Sigmoid colon (tissue), 7 donors: ENCODE data around the gene ASB7. TPM values are rescaled to one million over a fixed set of nuclear protein-coding genes. Genes with fewer than 3 reads are reported as not detected.

Experiments
- DNase-seq: peaks from one replicate; pipeline ENCODE4 v3.0.0-alpha.2; 2019
- H3K27ac ChIP-seq, 4 donors: fragments of 200-600 bp; sonication (generic); one replicate each; pipeline ENCODE4 v1.5.1; 2016 to 2019; ENCODE audit warnings: mild to moderate bottlenecking in 1 of 4
- H3K27me3 ChIP-seq, 3 donors: fragments of 200-600 bp; sonication (generic); one replicate each; pipeline ENCODE4 v1.5.1; 2019; ENCODE audit warnings: mild to moderate bottlenecking in 1 of 3
- H3K36me3 ChIP-seq, 4 donors: fragments of 200-600 bp; sonication (generic); one replicate each; pipeline ENCODE4 v1.5.1; 2016 to 2019
- H3K4me1 ChIP-seq, 4 donors: fragments of 200-600 bp; sonication (generic); one replicate each; pipeline ENCODE4 v1.5.1; 2017 to 2019
- H3K4me3 ChIP-seq, 4 donors: fragments of 200-600 bp; sonication (generic); one replicate each; pipeline ENCODE4 v1.5.1; 2017 to 2019; ENCODE audit warnings: mild to moderate bottlenecking in 2 of 4, moderate library complexity in 1 of 4
- H3K9me3 ChIP-seq, 4 donors: fragments of 200-600 bp in 3 of 4; sonication (generic) in 3 of 4; one replicate each; pipeline versions ENCODE4 v1.5.1 to v1.6.1; 2013 to 2019
- CTCF ChIP-seq, 4 experiments: fragments of 450-650 bp in 3 of 4; fragments of 200-600 bp in 1 of 4; IDR thresholded peaks; one replicate each; pipeline ENCODE4 v1.5.1; 2016 to 2019; ENCODE audit warnings: antibody characterized with exemption in 4 of 4, mild to moderate bottlenecking in 3 of 4, moderate library complexity in 2 of 4
- EP300 ChIP-seq, 4 donors: sonication (generic); formaldehyde crosslinking; IDR thresholded peaks; one replicate each; pipeline ENCODE4 v1.6.1; 2017; ENCODE audit warnings: antibody characterized with exemption in 4 of 4
- POLR2A ChIP-seq, 2 donors: fragments of 450-650 bp; IDR thresholded peaks; one replicate each; pipeline ENCODE4 v1.6.1; 2016; ENCODE audit warnings: antibody characterized with exemption in 2 of 2, mild to moderate bottlenecking in 2 of 2, moderate library complexity in 2 of 2
- POLR2AphosphoS5 ChIP-seq, 4 donors: sonication (generic); formaldehyde crosslinking; IDR thresholded peaks; one replicate each; pipeline ENCODE4 v1.6.1; 2017; ENCODE audit warnings: antibody characterized with exemption in 4 of 4
- WGBS, 2 donors: extraction: QIAGEN DNeasy Blood & Tissue Kit; methylation state at CpG; one replicate each; pipeline ENCODE4 v1.1.7; 2013; 5-methylcytosine and 5-hydroxymethylcytosine counted together
- intact Hi-C: fragments of 100-400 bp; cut with DNase I; formaldehyde crosslinking; loops from one replicate; pipeline ENCODE4 v1.15.1; 2023
- polyA plus RNA-seq, 3 donors: library from polyadenylated mRNA; stranded (reverse); fragments of 200-250 nt; gene quantifications; one replicate each; pipeline ENCODE4 v1.2.3, GENCODE V29; 2013
- total RNA-seq, 4 donors: library from RNA; depleted of rRNA; stranded (reverse); fragments of >200 nt; gene quantifications; one replicate each; pipeline ENCODE4 v1.1.0, GENCODE V29; 2016
- donor health status: healthy with polysubstance abuse.
- donor health status: Bipolar disorder and iron deficiency.
- donor health status: healthy.

The ASB7 gene
- total and polyA plus RNA-seq, 7 donors: 7.2 to 15.7 (median 10.7) TPM

GRCh38 chr15:100687582-100688141 is 85.3 kb downstream of the ASB7 start:
- Histone ChIP-seq H3K27me3 (no peaks in the 10 kb centered on the region), H3K9me3 (no peaks in the 10 kb centered on the region), H3K27ac (peak overlapping the region; percentile 51 to 75 (median 64)), H3K36me3 (no peaks in the 10 kb centered on the region), H3K4me3 (no peak overlapping the region), H3K4me1 (peaks cover 0 to 36% (median 21%) of the 10 kb centered on the region in 4 donors)
- WGBS, 2 donors: 65 to 66% methylated on average over 11 of the region's 11 CpGs
- DNase-seq: peak; percentile 76
- intact Hi-C loops: no loop called here
- TF ChIP-seq CTCF (IDR thresholded peaks at IDR 0.05) (no peak), EP300 (IDR thresholded peaks at IDR 0.05) (peak in 1 of 4 donors; percentile 53), POLR2AphosphoS5 (IDR thresholded peaks at IDR 0.05) (peak in 3 of 4 donors; percentile 32 to 73 (median 54)), POLR2A (IDR thresholded peaks at IDR 0.05) (no peak)

GRCh38 chr15:100688549-100689120 is 86.2 kb downstream of the ASB7 start:
- Histone ChIP-seq H3K27me3 (no peaks in the 10 kb centered on the region), H3K4me1 (peaks cover 0 to 35% (median 20%) of the 10 kb centered on the region in 4 donors), H3K9me3 (no peaks in the 10 kb centered on the region), H3K27ac (peak overlapping the region; percentile 51 to 75 (median 64)), H3K36me3 (no peaks in the 10 kb centered on the region), H3K4me3 (no peak overlapping the region)
- intact Hi-C loops: no loop called here
- 80% methylated on average over 13 of the region's 13 CpGs for WGBS, 2 donors
- DNase-seq: no peak
- TF ChIP-seq POLR2AphosphoS5 (IDR thresholded peaks at IDR 0.05) (no peak), CTCF (IDR thresholded peaks at IDR 0.05) (no peak), EP300 (IDR thresholded peaks at IDR 0.05) (no peak), POLR2A (IDR thresholded peaks at IDR 0.05) (no peak)

- Histone ChIP-seq H3K27me3 (no peaks in the 10 kb centered on the region), H3K27ac (peak overlapping the region in 2 of 4 donors; percentile 63 to 75), H3K4me3 (no peak overlapping the region), H3K9me3 (no peaks in the 10 kb centered on the region), H3K36me3 (no peaks in the 10 kb centered on the region), H3K4me1 (peaks cover 0 to 40% (median 23%) of the 10 kb centered on the region in 4 donors)
- 88 to 90% methylated on average over 11 of the region's 11 CpGs for WGBS, 2 donors
- TF ChIP-seq POLR2A (IDR thresholded peaks at IDR 0.05): no peak
- intact Hi-C loops: no loop called here
- DNase-seq: no peak
Observed at GRCh38 chr15:100689131-100689899, 86.9 kb downstream of the ASB7 start.

GRCh38 chr15:100690032-100690794 is 87.8 kb downstream of the ASB7 start:
- no peak for DNase-seq
- no peak for TF ChIP-seq POLR2AphosphoS5 (IDR thresholded peaks at IDR 0.05)
- no peak for TF ChIP-seq EP300 (IDR thresholded peaks at IDR 0.05)
- TF ChIP-seq POLR2A (IDR thresholded peaks at IDR 0.05): no peak
- no peak for TF ChIP-seq CTCF (IDR thresholded peaks at IDR 0.05)
- H3K27ac ChIP-seq: no peak overlapping the region
- no peak overlapping the region for H3K4me3 ChIP-seq
- H3K36me3 ChIP-seq: no peaks in the 10 kb centered on the region
- WGBS, 2 donors: 85 to 91% methylated on average over 18 of the region's 18 CpGs
- H3K4me1 ChIP-seq: peaks cover 0 to 49% (median 32%) of the 10 kb centered on the region in 4 donors
- intact Hi-C loops: no loop called here
- no peaks in the 10 kb centered on the region for H3K9me3 ChIP-seq
- H3K27me3 ChIP-seq: no peaks in the 10 kb centered on the region

- Histone ChIP-seq H3K27ac (no peak overlapping the region), H3K4me3 (no peak overlapping the region), H3K4me1 (peaks cover 0 to 52% (median 34%) of the 10 kb centered on the region in 4 donors), H3K9me3 (no peaks in the 10 kb centered on the region), H3K27me3 (no peaks in the 10 kb centered on the region), H3K36me3 (no peaks in the 10 kb centered on the region)
- no peak for DNase-seq
- intact Hi-C loops: no loop called here
- TF ChIP-seq CTCF (IDR thresholded peaks at IDR 0.05): no peak
- TF ChIP-seq EP300 (IDR thresholded peaks at IDR 0.05): no peak
- no peak for TF ChIP-seq POLR2A (IDR thresholded peaks at IDR 0.05)
- TF ChIP-seq POLR2AphosphoS5 (IDR thresholded peaks at IDR 0.05): no peak
Observed at GRCh38 chr15:100690795-100691158, 88.4 kb downstream of the ASB7 start.
